ENCODE data around the gene BMP6.

Gene BMP6

GRCh38 chr6:7899101-7899888 is 173.4 kb downstream of the BMP6 start:
- in situ Hi-C loops (cut with MboI; ENCODE audit: low sequenced_read_pairs), result loop anchor here (25.0 kb wide), 2 partner anchors 487 to 612 kb away; no protein-coding TSS in a partner anchor
- no peaks in the 10 kb centered on the region for H3K27me3 ChIP-seq (ENCODE audit: low read depth)

DNA sequence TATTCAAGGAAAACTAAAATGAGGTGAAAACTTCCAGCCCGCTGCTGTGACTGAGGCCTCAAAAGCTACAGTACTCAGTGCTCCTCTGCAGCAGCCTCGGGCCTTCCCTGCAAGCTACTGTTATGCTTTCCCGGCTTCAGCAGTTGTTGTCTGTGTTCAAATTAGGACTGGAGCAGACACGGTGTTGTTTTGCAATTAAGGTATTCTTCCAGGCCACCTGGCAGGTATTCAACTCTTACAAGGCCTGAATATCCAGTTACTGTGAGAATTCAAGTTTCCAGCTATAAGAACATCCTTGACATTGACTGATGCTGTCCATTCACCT is 174.0 kb downstream of the BMP6 start:
- H3K27me3 ChIP-seq (ENCODE audit: low read depth), result no peaks in the 10 kb centered on the region
- no peaks in the 10 kb centered on the region for H3K9me3 ChIP-seq
- DNase-seq (ENCODE audit: low spot score in 2 of 2), result no peak
- no peaks in the 10 kb centered on the region for H3K4me1 ChIP-seq
- H3K36me3 ChIP-seq (replicated peaks), result peaks cover 97% of the 10 kb centered on the region
- in situ Hi-C loops (cut with MboI; ENCODE audit: low sequenced_read_pairs), result loop anchor here (10.0 to 25.0 kb wide), 3 partner anchors 175 to 613 kb away; partner anchors contain the start of gene BMP6
- no peak overlapping the region for H3K4me3 ChIP-seq

More at GRCh38 chr6:7899101-7899888, 173.4 kb downstream of the BMP6 start:
- no peak for DNase-seq (ENCODE audit: low spot score in 2 of 2)
- no peaks in the 10 kb centered on the region for H3K4me1 ChIP-seq
- H3K9me3 ChIP-seq, result no peaks in the 10 kb centered on the region
- H3K36me3 ChIP-seq (replicated peaks), result peaks cover 97% of the 10 kb centered on the region
- no peak overlapping the region for H3K4me3 ChIP-seq

- H3K36me3 ChIP-seq (replicated peaks), result peaks cover 95% of the 10 kb centered on the region
- no peaks in the 10 kb centered on the region for H3K27me3 ChIP-seq (ENCODE audit: low read depth)
- DNase-seq (ENCODE audit: low spot score in 2 of 2), result no peak
- H3K9me3 ChIP-seq, result no peaks in the 10 kb centered on the region
- in situ Hi-C loops (cut with MboI; ENCODE audit: low sequenced_read_pairs), result loop anchor here (10.0 kb wide), 1 partner anchor 176 kb away; the partner anchor contains the start of gene BMP6
- no peaks in the 10 kb centered on the region for H3K4me1 ChIP-seq
- no peak overlapping the region for H3K4me3 ChIP-seq
Measured at GRCh38 chr6:7900621-7901020, 174.7 kb downstream of the BMP6 start.

DNA sequence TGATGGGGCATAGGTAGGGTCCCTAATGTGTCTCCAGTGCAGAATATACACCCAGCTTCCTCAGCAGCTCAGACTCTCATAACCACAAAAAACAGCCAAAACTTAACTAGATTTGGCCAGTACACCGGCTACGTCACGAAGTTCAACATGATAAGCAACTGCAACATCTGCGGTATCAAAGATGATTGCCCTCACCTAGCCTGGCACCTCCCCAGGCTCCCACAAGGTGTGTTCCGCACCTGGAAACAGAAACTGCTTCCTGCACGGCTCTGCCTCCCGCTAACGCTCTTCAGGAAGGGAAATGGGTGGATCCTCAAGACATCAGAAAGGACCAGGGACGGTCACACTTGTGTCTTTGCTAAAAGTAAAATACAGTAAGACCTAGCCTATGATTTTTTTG is 175.2 kb downstream of the BMP6 start:
- Histone ChIP-seq H3K4me3 (no peak overlapping the region), H3K27me3 (ENCODE audit: low read depth) (no peaks in the 10 kb centered on the region), H3K9me3 (no peaks in the 10 kb centered on the region), H3K36me3 (replicated peaks) (peaks cover 91% of the 10 kb centered on the region), H3K4me1 (no peaks in the 10 kb centered on the region)
- in situ Hi-C loops (cut with MboI; ENCODE audit: low sequenced_read_pairs), result loop anchor here (10.0 kb wide), 1 partner anchor 176 kb away; the partner anchor contains the start of gene BMP6
- no peak for DNase-seq (ENCODE audit: low spot score in 2 of 2)

GRCh38 chr6:7901780-7902179 is 175.9 kb downstream of the BMP6 start:
- no peaks in the 10 kb centered on the region for H3K27me3 ChIP-seq (ENCODE audit: low read depth)
- peaks cover 84% of the 10 kb centered on the region for H3K36me3 ChIP-seq (replicated peaks)
- H3K4me1 ChIP-seq, result no peaks in the 10 kb centered on the region
- in situ Hi-C loops (cut with MboI; ENCODE audit: low sequenced_read_pairs), result loop anchor here (10.0 kb wide), 1 partner anchor 177 kb away; the partner anchor contains the start of gene BMP6
- no peak overlapping the region for H3K4me3 ChIP-seq
- H3K9me3 ChIP-seq, result no peaks in the 10 kb centered on the region
- no peak for DNase-seq (ENCODE audit: low spot score in 2 of 2)

GRCh38 chr6:7902221-7902620 is 176.3 kb downstream of the BMP6 start:
- Histone ChIP-seq H3K36me3 (replicated peaks) (peaks cover 79% of the 10 kb centered on the region), H3K27me3 (ENCODE audit: low read depth) (no peaks in the 10 kb centered on the region), H3K4me1 (no peaks in the 10 kb centered on the region), H3K4me3 (no peak overlapping the region), H3K9me3 (no peaks in the 10 kb centered on the region)
- no peak for DNase-seq (ENCODE audit: low spot score in 2 of 2)
- in situ Hi-C loops (cut with MboI; ENCODE audit: low sequenced_read_pairs), result loop anchor here (10.0 kb wide), 1 partner anchor 177 kb away; the partner anchor contains the start of gene BMP6

GRCh38 chr6:7902867-7903266 is 177.0 kb downstream of the BMP6 start:
- peaks cover 77% of the 10 kb centered on the region for H3K36me3 ChIP-seq (replicated peaks)
- no peaks in the 10 kb centered on the region for H3K4me1 ChIP-seq
- H3K9me3 ChIP-seq, result no peaks in the 10 kb centered on the region
- no peak for DNase-seq (ENCODE audit: low spot score in 2 of 2)
- H3K4me3 ChIP-seq, result no peak overlapping the region
- no peaks in the 10 kb centered on the region for H3K27me3 ChIP-seq (ENCODE audit: low read depth)
- in situ Hi-C loops (cut with MboI; ENCODE audit: low sequenced_read_pairs), result loop anchor here (10.0 kb wide), 1 partner anchor 178 kb away; the partner anchor contains the start of gene BMP6

GRCh38 chr6:7903673-7904072 is 177.8 kb downstream of the BMP6 start:
- in situ Hi-C loops (cut with MboI; ENCODE audit: low sequenced_read_pairs), result loop anchor here (10.0 kb wide), 1 partner anchor 179 kb away; the partner anchor contains the start of gene BMP6
- Histone ChIP-seq H3K4me3 (no peak overlapping the region), H3K4me1 (peaks cover 2% of the 10 kb centered on the region; the same call in 1 of the 2 replicates), H3K27me3 (ENCODE audit: low read depth) (no peaks in the 10 kb centered on the region), H3K36me3 (replicated peaks) (peaks cover 69% of the 10 kb centered on the region), H3K9me3 (no peaks in the 10 kb centered on the region)
- no peak for DNase-seq (ENCODE audit: low spot score in 2 of 2)

DNA sequence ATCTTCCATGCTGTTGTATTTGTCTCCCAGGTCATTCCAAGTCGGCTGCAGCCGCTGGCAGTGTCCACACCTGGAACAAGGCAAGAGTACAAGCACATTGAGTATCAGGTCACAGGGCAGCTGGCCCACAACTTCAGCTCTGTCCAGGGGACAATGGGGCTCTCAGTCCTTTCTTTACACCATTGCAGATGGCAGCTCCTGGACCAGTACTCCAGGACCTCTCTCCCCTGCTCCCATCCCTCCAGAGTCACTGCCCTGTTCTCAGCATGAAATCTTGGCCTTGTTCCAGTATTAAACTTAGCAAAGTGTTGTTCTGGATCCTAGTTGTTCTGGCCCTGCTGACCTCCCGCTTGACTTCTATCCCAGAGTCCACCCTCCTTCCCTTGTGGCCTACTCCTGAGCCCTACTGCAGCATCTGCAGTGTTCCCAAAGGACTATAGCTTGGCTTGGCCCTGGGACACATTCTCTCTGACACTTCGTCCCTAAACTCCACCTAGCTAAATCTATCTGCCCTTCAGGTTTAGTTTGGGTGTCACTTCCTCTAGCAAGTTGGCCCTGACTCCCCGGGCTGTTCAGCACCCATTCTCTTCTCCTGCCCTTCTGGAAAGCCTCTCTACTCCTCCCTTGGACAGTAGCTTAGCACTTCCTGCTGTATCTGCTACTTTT is 178.9 kb downstream of the BMP6 start:
- DNase-seq (ENCODE audit: low spot score in 2 of 2), result no peak
- in situ Hi-C loops (cut with MboI; ENCODE audit: low sequenced_read_pairs), result loop anchor here (10.0 kb wide), 1 partner anchor 180 kb away; the partner anchor contains the start of gene BMP6
- Histone ChIP-seq H3K27me3 (ENCODE audit: low read depth) (no peaks in the 10 kb centered on the region), H3K9me3 (no peaks in the 10 kb centered on the region), H3K36me3 (replicated peaks) (peaks cover 61% of the 10 kb centered on the region), H3K4me3 (no peak overlapping the region), H3K4me1 (peaks cover 7% of the 10 kb centered on the region)

DNA sequence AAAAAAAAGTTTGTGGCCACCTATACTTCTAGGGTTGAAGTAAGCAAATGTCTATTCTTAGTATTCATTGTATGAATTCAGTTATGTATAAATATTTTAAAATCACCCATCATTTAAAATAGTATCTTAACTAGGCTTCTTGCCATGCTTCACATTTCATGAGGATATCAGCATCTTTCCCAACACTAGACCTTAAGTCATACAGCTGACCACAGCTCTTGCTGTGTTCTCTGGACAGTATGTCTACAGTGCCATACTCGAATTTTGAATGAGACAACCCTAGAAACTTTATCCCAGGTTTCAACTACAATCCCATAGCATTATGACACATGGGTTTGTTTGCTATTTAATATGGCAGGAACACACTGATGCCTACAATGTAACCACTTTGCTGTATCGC is 179.5 kb downstream of the BMP6 start:
- Histone ChIP-seq H3K9me3 (no peaks in the 10 kb centered on the region), H3K27me3 (ENCODE audit: low read depth) (no peaks in the 10 kb centered on the region), H3K4me3 (no peak overlapping the region), H3K4me1 (peaks cover 7% of the 10 kb centered on the region), H3K36me3 (replicated peaks) (peaks cover 55% of the 10 kb centered on the region)
- DNase-seq (ENCODE audit: low spot score in 2 of 2), result no peak
- in situ Hi-C loops (cut with MboI; ENCODE audit: low sequenced_read_pairs), result loop anchor here (10.0 kb wide), 1 partner anchor 181 kb away; the partner anchor contains the start of gene BMP6

DNA sequence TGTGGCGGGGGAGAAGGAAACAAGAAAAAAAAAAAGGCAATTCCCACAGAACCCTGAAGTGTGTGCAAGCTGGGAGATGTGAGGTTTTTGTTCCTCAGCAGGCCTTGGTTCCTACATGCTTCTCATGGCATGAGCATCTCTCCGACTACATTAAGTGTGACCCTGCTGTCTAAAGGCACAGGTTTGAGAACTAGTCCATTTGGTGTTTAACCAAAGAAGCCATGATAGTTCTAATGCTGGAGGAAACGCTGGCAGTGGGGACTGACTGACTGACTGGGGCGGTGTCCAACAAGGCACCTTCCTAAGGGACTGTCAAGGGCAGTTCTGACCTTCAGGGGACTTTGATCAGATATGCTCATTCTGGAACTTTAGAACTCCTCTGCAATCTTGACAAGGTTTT is 180.8 kb downstream of the BMP6 start:
- peaks cover 9% of the 10 kb centered on the region for H3K4me1 ChIP-seq
- no peak for DNase-seq (ENCODE audit: low spot score in 2 of 2)
- H3K9me3 ChIP-seq, result no peaks in the 10 kb centered on the region
- no peak overlapping the region for H3K4me3 ChIP-seq
- no peaks in the 10 kb centered on the region for H3K27me3 ChIP-seq (ENCODE audit: low read depth)
- in situ Hi-C loops (cut with MboI; ENCODE audit: low sequenced_read_pairs), result loop anchor here (10.0 kb wide), 1 partner anchor 182 kb away; the partner anchor contains the start of gene BMP6
- peaks cover 41% of the 10 kb centered on the region for H3K36me3 ChIP-seq (replicated peaks)

DNA sequence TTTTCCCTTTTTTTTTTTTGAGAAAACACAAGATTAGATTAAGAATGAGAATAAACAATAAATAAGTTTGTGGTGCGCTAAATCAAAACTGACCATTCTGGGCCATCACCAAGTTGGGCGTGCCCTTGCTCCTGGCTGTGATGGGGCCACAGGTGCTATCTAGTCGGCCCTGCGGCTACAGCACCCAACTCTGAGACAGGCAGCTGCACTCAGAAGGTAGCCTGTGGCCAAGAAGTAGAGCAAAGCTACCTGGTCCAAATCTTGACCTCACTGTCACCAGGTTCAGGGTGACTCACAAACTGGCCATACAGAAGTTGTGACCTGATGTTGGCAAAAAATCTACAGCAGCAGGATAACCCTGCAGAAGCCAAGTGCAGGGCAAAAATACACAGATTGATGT is 181.3 kb downstream of the BMP6 start:
- Histone ChIP-seq H3K4me3 (no peak overlapping the region), H3K9me3 (no peaks in the 10 kb centered on the region), H3K27me3 (ENCODE audit: low read depth) (no peaks in the 10 kb centered on the region), H3K36me3 (replicated peaks) (peaks cover 37% of the 10 kb centered on the region), H3K4me1 (peaks cover 9% of the 10 kb centered on the region)
- DNase-seq (ENCODE audit: low spot score in 2 of 2), result no peak
- in situ Hi-C loops (cut with MboI; ENCODE audit: low sequenced_read_pairs), result loop anchor here (10.0 kb wide), 1 partner anchor 182 kb away; the partner anchor contains the start of gene BMP6

DNA sequence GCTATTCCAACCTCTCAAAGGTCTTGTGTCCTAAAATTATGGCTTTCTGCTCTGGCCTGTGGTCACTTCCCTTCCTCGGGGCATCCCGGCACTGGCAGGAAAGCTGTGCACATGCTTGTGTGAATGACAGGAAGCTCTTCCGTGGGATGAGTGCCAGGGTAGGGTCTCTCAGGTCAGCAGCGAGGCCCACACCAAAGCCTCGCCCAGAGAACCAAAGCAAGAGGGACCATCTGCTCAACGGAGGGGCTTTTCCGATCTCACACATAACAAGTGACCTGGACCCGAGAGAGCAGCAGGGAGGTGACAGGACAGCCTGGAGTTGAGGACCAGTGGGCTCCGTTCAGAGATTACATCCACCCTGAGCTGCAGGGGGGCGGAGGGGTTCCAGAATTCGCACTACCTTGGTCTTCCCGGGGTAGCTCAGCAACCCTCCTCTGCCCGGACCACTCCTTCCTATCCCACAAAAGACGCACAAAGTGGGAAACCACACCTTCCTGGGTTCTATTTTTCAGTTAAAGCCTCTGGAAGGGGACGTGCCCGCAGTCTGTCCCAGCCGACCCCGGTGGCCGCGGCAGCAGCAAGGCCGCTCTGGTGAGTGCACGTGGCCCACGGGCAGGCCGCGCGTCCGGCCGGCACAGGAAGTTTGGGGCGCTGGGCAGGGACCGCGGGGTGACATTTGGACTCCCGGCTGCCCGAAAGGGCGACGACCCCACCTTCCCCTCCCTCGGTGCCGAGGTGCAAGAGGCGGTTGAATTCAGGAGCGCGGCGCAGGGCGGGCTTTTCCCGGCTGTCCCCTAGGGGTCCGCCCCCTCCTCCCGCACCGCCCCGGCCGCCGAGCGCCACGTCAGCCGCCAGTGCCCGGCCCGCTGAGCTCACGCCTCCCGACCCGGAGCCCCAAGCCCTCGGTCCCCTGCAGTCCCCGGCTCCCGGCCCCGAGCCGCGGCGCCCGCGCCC is 183.7 kb downstream of the BMP6 start:
- Histone ChIP-seq H3K27me3 (ENCODE audit: low read depth) (no peaks in the 10 kb centered on the region; the same call in 1 of the 2 replicates), H3K36me3 (replicated peaks) (peaks cover 13% of the 10 kb centered on the region), H3K4me1 (peaks cover 9% of the 10 kb centered on the region), H3K9me3 (no peaks in the 10 kb centered on the region), H3K4me3 (peak overlapping the region; percentile 71)
- DNase-seq (ENCODE audit: low spot score in 2 of 2), result peak; percentile 38 to 81
- in situ Hi-C loops (cut with MboI; ENCODE audit: low sequenced_read_pairs), result loop anchor here (10.0 kb wide), 1 partner anchor 185 kb away; the partner anchor contains the start of gene BMP6

All from HAP-1 (cell line).